Spleen (tissue), 11 donors: ENCODE data around the gene BBS9. TPM values are rescaled to one million over a fixed set of nuclear protein-coding genes. Genes with fewer than 3 reads are reported as not detected.

Experiments used
- DNase-seq: peaks from one replicate; pipeline ENCODE4 v3.0.0-alpha.2; 2020
- H3K27ac ChIP-seq, 8 donors: fragments of 200-600 bp; sonication (generic) in 7 of 8; 1 replicate in 4 of 8; 2 replicates in 4 of 8; pipeline versions ENCODE4 v1.5.0 to v1.8.0; 2016 to 2021; ENCODE audit warnings: inconsistent platforms in 4 of 8, mild to moderate bottlenecking in 4 of 8, moderate library complexity in 1 of 8
- H3K27me3 ChIP-seq, 7 donors: fragments of 200-600 bp; sonication (generic) in 6 of 7; replicated peaks in 1 of 7; 1 replicate in 4 of 7; 2 replicates in 3 of 7; pipeline versions ENCODE4 v1.5.0 to v1.8.0; 2016 to 2021; ENCODE audit warnings: inconsistent platforms in 3 of 7, mild to moderate bottlenecking in 1 of 7
- H3K36me3 ChIP-seq, 6 donors: fragments of 200-600 bp; sonication (generic) in 5 of 6; 1 replicate in 4 of 6; 2 replicates in 2 of 6; pipeline versions ENCODE4 v1.5.0 to v1.8.0; 2016 to 2021; ENCODE audit warnings: inconsistent platforms in 2 of 6
- H3K4me1 ChIP-seq, 6 donors: fragments of 200-600 bp; sonication (generic) in 5 of 6; 1 replicate in 3 of 6; 2 replicates in 3 of 6; pipeline versions ENCODE4 v1.5.0 to v1.8.0; 2016 to 2021; ENCODE audit warnings: inconsistent platforms in 3 of 6
- H3K4me3 ChIP-seq, 8 donors: fragments of 200-600 bp; sonication (generic) in 7 of 8; 1 replicate in 4 of 8; 2 replicates in 4 of 8; pipeline versions ENCODE4 v1.5.0 to v1.8.0; 2016 to 2021; ENCODE audit warnings: inconsistent platforms in 4 of 8, mild to moderate bottlenecking in 4 of 8, moderate library complexity in 2 of 8
- H3K9me3 ChIP-seq, 8 donors: fragments of 200-600 bp; sonication (generic) in 7 of 8; 1 replicate in 4 of 8; 2 replicates in 4 of 8; pipeline versions ENCODE4 v1.5.0 to v1.8.0; 2016 to 2021; ENCODE audit warnings: inconsistent platforms in 4 of 8
- POLR2A ChIP-seq, 3 donors: fragments of 450-650 bp; IDR thresholded peaks; one replicate each; pipeline ENCODE4 v1.5.1; 2017; ENCODE audit warnings: antibody characterized with exemption in 3 of 3, mild to moderate bottlenecking in 1 of 3
- POLR2AphosphoS5 ChIP-seq, 3 donors: sonication (generic); formaldehyde crosslinking; IDR thresholded peaks; one replicate each; pipeline ENCODE4 v1.5.1; 2017; ENCODE audit warnings: antibody characterized with exemption in 3 of 3
- WGBS, 5 donors: extraction: QIAGEN DNeasy Blood & Tissue Kit in 3 of 5; methylation state at CpG; one replicate each; pipeline versions ENCODE4 v1.1.5 to v1.1.7; 2013 to 2018; 5-methylcytosine and 5-hydroxymethylcytosine counted together
- intact Hi-C: fragments of 100-400 bp; cut with DNase I; formaldehyde crosslinking; loops from one replicate; pipeline ENCODE4 v1.15.0; 2023; ENCODE audit warnings: low total_unique reads
- polyA plus RNA-seq, 3 donors: library from polyadenylated mRNA; stranded (reverse); fragments of 200-250 nt; gene quantifications; one replicate each; pipeline ENCODE4 v1.2.1, GENCODE V29; 2013
- total RNA-seq, 7 donors: library from RNA; depleted of rRNA in 3 of 7; stranded (reverse); fragments of >200 nt in 3 of 7; fragmentation: NEBNext Ultra II Directional in 4 of 7; extraction: Animal tissue kit (Norgen Biotek cat#: 25700) in 4 of 7; gene quantifications; one replicate each; pipeline versions ENCODE4 v1.1.0 to v1.2.1, GENCODE V29; 2016 to 2021
- TF ChIP-seq, protein P1 (sequence below), 11 experiments: fragments of 200-600 bp in 7 of 11; fragments of 450-650 bp in 4 of 11; sonication (generic) in 4 of 11; IDR thresholded peaks in 8 of 11; conservative IDR thresholded peaks in 3 of 11; 1 replicate in 7 of 11; 2 replicates in 4 of 11; pipeline versions ENCODE4 v1.4.0 to v1.8.0; 2016 to 2021; ENCODE audit warnings: antibody characterized with exemption in 11 of 11, inconsistent platforms in 4 of 11, mild to moderate bottlenecking in 1 of 11
- donor health status: healthy with polysubstance abuse.
- donor health status: DM: no; HTN: no; CAD: no; lungs with moderate emphysema.
- donor health status: DM: no; HTN: no; CAD: no.
- donor health status: Bipolar disorder and iron deficiency.
- donor health status: healthy.
- donor health status: DM: no; HTN: no; CAD: no.
- donor health status: DM: yes; HTN: yes; CAD: no.

BBS9 gene
- total and polyA plus RNA-seq, 10 donors = 2.3 to 44.1 (median 25.3) TPM

DNA sequence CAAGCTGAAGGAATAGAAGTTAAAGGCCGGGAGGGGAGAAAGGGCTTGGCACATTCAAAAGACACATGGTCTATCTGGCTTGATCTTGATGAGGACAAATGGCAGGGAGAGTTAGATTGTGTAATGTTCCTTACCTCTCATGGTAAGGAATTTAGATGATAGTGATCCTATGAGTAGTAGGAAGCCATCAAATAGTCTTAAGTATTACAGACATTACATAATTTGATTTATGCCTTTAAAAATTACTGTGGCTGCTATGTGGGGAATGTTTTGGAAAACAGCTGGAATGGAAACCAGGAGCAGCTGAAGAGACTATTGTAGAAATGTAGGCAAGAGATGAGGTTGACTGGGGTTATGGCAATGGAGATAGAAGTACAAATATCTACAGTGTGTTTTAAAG, 424.7 kb downstream of the BBS9 start:
- WGBS, 5 donors = 43 to 94% (median 83%) methylated on average over 1 of the region's 1 CpG
- no peaks in the 10 kb centered on the region for H3K9me3 ChIP-seq
- no peaks in the 10 kb centered on the region for H3K4me1 ChIP-seq
- intact Hi-C loops = no loop called here
- no peak for DNase-seq
- H3K27me3 ChIP-seq = no peaks in the 10 kb centered on the region
- no peak overlapping the region for H3K27ac ChIP-seq
- H3K4me3 ChIP-seq = no peak overlapping the region
- no peaks in the 10 kb centered on the region for H3K36me3 ChIP-seq
- TF ChIP-seq POLR2A (IDR thresholded peaks at IDR 0.05) = no peak
- TF ChIP-seq, protein P1, sequence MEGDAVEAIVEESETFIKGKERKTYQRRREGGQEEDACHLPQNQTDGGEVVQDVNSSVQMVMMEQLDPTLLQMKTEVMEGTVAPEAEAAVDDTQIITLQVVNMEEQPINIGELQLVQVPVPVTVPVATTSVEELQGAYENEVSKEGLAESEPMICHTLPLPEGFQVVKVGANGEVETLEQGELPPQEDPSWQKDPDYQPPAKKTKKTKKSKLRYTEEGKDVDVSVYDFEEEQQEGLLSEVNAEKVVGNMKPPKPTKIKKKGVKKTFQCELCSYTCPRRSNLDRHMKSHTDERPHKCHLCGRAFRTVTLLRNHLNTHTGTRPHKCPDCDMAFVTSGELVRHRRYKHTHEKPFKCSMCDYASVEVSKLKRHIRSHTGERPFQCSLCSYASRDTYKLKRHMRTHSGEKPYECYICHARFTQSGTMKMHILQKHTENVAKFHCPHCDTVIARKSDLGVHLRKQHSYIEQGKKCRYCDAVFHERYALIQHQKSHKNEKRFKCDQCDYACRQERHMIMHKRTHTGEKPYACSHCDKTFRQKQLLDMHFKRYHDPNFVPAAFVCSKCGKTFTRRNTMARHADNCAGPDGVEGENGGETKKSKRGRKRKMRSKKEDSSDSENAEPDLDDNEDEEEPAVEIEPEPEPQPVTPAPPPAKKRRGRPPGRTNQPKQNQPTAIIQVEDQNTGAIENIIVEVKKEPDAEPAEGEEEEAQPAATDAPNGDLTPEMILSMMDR (IDR thresholded peaks at IDR 0.05 in 8 of 11, conservative IDR thresholded peaks at IDR 0.05 in 3 of 11) = no peak
- no peak for TF ChIP-seq POLR2AphosphoS5 (IDR thresholded peaks at IDR 0.05)

DNA sequence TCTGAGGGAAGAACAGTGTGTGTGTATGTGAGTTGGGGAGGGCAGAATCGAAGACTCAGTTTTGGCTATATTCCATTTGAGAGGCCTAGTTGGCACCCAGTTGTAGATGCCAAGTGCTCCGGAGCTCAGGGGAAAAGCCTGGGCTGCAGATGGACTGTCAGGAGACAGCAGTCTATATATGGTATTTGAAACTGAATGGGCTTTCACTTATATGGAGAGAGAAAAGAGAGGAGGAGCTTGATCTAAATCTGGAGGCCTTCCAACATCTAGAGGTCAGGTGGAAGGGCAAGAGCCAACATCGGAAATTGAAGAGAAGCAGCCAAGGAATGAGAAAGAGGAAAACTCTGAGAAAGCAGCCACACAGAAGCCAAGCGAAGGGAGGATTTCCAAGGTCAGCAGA, 425.2 kb downstream of the BBS9 start:
- Histone ChIP-seq H3K27me3 (no peaks in the 10 kb centered on the region), H3K27ac (no peak overlapping the region), H3K4me3 (no peak overlapping the region), H3K9me3 (no peaks in the 10 kb centered on the region), H3K36me3 (no peaks in the 10 kb centered on the region), H3K4me1 (no peaks in the 10 kb centered on the region)
- 62 to 81% (median 76%) methylated on average over 4 of the region's 4 CpGs for WGBS, 5 donors
- intact Hi-C loops = no loop called here
- TF ChIP-seq POLR2A (IDR thresholded peaks at IDR 0.05) (no peak), POLR2AphosphoS5 (IDR thresholded peaks at IDR 0.05) (no peak)
- TF ChIP-seq, protein P1 (IDR thresholded peaks at IDR 0.05 in 8 of 11, conservative IDR thresholded peaks at IDR 0.05 in 3 of 11) = no peak
- no peak for DNase-seq

DNA sequence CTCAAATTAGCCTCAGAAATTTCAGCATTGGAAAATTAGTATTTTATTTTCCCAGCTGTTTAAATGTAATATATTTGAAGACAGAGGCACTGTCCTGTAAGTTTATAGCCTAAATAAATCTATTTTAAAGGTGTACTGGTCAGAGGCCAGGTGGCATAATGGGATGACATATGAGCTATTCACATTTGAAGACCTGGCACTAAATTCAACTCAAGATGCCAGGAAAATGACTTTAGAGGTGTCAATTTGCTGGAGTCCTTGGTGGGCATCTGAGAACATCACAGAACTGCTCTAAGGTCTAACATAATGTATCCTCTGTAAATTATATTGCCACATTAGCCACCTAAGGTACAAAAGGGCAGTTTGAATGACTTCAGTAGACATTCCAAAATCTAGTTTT, 427.1 kb downstream of the BBS9 start:
- Histone ChIP-seq H3K27ac (no peak overlapping the region), H3K36me3 (no peaks in the 10 kb centered on the region), H3K4me3 (no peak overlapping the region), H3K9me3 (no peaks in the 10 kb centered on the region), H3K4me1 (no peaks in the 10 kb centered on the region), H3K27me3 (no peaks in the 10 kb centered on the region)
- no peak for DNase-seq
- intact Hi-C loops = no loop called here
- TF ChIP-seq POLR2AphosphoS5 (IDR thresholded peaks at IDR 0.05) (no peak), POLR2A (IDR thresholded peaks at IDR 0.05) (no peak)
- TF ChIP-seq, protein P1 (IDR thresholded peaks at IDR 0.05 in 8 of 11, conservative IDR thresholded peaks at IDR 0.05 in 3 of 11) = no peak

DNA sequence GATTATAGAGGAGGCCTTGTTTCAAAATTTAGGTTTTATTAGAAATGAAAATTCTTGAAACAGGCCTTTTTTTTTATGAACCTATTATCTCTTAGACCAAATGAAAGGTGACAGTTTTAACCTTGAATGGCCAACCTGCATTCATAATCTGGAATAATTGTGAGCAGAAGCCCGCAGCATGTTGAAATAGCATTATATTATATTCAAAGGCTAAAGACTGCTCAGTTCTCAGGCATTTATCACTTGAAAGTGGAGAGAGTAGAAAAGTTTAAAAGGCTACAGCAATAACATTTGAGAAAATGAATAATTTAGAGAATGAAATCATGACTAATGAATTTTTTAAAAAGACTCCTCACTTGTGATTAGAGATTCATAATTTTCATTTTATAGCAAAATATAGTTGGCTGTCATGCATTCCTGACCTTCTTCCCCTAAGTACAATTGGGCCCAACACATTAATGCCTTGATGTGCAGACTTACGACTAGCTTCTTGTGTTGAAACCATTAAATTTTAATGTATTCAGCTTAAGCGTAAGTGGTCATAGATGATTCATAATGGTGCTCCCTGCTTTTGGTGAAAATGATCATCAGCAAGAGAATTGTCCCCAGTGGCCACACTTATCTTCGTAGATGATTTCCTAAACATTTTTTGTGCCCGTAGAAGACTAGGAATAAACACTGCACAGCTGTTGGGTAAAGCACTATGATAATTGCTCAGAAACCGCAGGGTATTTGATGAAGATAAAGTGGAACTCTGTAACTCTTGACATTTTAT, 429.4 kb downstream of the BBS9 start:
- H3K27me3 ChIP-seq = no peaks in the 10 kb centered on the region
- H3K4me3 ChIP-seq = no peak overlapping the region
- H3K27ac ChIP-seq = no peak overlapping the region
- no peaks in the 10 kb centered on the region for H3K4me1 ChIP-seq
- intact Hi-C loops = no loop called here
- H3K36me3 ChIP-seq = no peaks in the 10 kb centered on the region
- TF ChIP-seq POLR2A (IDR thresholded peaks at IDR 0.05) = no peak
- TF ChIP-seq, protein P1 (IDR thresholded peaks at IDR 0.05 in 8 of 11, conservative IDR thresholded peaks at IDR 0.05 in 3 of 11) = no peak
- TF ChIP-seq POLR2AphosphoS5 (IDR thresholded peaks at IDR 0.05) = no peak
- no peak for DNase-seq
- WGBS, 5 donors = 93 to 96% (median 93%) methylated on average over 6 of the region's 6 CpGs
- H3K9me3 ChIP-seq = no peaks in the 10 kb centered on the region
